HG03196 (cell line): ENCODE results near the gene RMDN3.

Experiments
- ATAC-seq: cut with Tn5 transposase; IDR thresholded peaks from one replicate; pipeline ENCODE4 v1.9.1; 2021; ENCODE audit not compliant: unreplicated experiment

Gene RMDN3

DNA sequence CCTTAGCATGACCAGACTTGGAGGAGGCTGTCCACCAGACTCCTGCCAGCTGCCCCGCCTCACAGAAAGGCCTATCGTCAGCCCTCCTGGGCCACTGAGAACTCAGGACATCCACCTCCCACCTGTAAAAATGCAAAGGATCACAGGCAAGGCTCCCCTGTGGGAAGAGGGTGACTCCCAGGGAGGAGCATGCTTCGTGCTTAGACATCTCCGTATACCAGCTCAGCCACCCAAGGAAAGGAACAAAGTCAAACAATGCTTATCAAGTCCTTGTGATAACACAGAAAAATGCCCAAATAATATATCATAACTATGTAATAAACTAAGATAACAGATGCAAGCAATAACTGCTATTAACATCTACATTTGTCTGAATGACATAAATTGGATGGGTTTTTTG lies 4.2 kb downstream of the RMDN3 start:
- no peak for ATAC-seq

DNA sequence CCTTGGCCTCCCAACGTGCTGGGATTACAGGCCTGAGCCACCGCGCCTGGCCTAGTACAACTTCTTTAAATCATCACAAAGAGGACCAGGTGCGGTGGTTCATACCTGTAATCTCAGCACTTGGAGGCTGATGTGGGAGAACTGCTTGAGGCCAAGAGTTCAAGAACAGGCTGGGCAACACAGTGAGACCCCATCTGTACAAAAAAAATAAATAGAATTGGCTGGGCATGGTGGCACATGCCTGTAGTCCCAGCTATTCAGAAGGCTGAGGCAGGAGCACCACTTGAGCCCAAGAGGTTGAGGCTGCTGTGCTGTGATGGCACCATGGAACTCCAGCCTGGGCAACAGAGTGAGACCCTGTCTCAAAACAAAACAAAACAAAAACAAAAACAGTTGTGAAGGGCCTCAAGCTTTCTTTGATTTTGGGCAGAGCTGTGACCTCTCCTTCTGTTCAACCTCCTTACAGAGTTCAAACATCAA lies 5.9 kb downstream of the RMDN3 start:
- ATAC-seq = no peak

DNA sequence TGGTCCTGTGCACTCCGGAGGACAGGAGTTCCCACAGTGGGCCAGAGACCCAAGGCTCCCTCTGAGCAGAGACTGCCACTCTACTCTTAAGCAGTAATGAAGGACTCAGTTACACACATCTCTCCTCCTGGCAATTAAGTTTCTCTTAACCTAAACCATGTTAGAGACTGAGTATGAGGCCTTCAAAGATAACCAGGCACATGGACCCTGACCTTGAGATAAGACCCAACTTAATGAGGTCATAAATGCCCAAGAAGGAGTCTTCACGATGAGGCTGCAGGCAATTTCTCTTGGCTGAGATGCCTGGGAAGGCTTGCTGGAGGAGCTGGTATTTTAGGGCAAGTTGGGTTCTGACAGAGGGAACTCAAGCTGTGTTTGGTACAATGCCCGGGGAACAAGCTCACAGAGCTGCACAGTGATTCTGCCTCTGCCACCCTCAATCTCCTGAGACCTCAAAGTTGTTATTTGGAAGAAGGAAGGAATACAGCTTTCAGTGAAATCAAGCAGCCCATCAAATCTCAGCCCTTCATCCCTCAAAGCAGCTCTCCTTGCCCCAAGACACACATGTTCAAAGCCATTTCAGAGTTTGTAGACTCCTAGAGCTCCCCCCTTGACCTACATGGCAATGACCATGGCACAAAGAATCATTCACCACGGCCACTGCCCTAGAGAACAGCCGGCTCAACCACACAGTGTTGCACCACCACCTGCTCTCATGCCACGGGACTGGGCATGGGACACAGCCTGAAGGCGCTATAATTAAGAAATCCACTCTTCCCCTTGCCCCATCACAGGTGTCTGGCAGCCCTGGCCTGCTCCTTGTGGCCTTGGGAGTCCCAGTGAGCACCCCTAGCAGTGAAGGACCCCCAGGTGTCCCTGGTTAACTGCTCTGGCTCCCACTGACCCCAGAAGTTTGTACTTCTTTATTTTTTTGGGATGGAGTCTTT lies 7.1 kb downstream of the RMDN3 start:
- ATAC-seq = no peak

DNA sequence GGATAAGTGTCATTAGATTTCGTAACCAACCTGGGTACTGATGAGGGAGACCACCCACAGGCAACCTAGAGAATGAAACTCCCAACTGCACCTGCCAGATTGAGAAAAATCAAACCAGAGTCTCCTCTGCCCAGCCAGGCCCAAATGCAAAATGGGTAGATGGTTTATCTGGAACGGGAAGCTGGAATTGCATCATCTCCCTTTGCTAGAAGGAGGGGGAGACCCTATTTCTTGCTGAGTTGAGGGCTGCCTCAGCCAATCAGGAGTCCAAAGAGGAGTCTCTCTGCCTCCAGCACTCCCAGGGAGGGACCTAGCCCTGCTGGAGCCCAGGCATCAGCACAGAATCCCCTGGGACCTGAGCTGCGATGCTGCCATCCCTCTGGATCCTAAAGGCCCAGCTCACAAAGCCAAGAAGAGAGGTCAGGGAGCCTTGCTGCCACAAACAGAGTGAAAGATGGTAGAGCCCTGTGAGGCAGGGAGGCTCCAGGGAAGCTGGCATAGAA lies 8.1 kb downstream of the RMDN3 start:
- ATAC-seq = no peak

DNA sequence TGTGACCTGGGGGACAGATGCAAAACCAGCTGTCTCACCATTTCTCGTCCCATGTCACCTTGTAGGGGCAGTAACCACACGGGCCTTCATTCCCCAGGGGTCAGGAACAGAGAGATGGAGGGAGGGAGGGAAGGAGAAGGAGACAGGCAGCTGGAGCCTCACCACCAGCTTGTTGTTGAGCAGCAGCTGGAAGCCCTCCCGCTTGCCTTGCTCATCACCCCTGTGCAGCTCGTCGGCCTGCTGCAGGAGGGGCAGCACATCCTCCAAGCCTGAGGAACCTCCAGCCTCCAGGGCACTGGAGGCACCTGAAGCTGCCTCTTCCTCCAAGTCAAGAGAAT lies 10.3 kb downstream of the RMDN3 start:
- ATAC-seq = no peak

DNA sequence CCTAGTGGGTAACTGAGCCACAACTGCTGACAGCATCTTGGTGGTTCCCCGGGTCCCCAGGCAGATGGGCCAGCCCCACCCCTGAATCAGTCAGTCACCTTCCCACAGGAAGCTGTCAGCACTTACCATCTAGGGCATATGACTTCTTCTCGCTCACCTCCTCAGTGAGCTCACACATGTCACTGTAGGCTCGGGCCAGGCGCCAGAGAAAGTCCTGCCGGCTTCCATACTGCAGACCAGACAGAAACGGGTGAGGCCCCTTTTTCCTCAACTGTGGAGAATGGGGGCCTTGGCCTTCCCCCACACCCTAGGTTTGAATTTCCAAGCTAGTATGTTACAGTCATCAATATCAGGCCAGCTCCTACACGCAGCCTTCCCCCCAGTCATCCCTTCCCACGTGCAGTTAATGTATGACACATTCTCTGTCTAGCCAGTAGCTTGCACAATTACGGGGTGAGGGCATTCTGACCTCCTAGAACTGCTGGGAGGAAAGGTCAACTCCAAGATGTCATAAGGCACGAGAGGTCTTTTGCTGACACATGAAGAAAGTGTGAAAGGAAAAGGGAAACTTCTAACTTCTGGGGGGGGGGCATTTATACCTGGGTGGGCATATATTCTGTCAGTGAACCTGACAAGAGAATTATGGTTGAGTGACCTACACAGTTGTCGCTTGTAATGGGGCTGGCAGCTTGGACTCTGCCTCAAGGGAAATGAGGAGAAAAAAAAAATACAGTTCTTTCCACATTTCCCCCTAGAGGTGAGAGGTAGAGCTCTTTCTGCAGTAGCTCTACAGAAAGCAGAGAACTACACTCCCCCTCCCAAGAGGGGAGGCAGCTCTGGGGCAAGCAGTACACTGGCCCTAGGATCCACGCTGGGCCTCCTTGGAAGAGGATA lies 10.9 kb downstream of the RMDN3 start:
- ATAC-seq = no peak

DNA sequence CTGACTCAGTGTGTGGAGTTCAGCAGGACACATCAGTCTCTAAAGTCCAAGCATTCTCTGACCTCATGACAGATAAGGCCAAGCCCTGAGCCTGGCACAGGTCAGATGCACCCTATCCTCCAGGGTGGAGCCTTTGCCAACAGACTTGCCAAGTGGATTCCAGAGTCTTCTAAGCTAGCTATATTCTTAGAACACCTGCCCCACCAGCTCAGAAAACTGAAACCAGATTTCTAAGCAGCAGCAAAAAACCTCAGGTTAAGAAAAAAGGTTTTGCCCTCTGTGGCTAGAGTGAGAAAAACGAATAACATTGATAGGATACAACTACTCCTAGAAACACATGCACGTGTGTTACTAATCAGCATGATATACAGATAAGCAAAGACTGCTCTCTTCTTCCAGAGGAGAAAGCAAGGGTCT lies 11.6 kb downstream of the RMDN3 start:
- ATAC-seq = no peak

DNA sequence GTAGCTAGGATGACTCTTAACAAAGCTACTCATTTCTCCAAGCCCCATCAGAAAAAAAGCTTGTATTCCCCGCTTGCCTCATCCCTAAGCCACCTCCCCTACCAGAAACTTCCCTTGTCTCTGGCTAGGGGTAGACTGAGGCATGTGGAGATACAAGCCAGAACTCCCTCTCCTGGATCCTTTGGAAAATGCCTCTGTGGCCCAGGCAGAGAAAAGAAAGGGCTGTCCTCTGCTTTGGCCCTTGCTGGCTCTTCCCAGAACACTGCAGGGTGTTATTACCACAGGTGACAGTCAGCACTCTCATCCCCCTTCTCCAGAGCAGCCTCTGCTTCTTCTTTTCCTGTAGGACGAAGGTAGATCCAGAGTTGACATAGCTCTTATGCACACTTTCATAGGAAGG lies 15.2 kb downstream of the RMDN3 start:
- ATAC-seq = no peak

DNA sequence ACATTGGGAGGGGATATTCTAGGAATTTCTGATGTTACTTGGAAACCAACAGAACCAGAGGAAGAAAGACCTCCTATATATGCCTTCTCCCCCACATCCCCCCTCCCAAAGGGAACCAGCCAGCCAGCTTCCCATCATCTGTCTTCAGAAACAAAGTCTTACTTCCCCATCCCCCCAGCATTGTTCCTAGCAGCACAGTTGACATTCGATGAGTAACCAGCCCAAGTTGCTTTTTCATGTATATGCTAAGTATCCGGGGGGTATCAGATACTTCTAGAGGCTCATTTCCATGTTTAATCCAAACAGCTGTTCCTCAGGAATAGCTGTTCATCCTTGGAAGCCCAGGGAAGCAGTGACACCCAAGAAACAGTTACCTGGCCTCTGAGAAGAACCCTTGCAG lies 16.0 kb downstream of the RMDN3 start:
- ATAC-seq = no peak

DNA sequence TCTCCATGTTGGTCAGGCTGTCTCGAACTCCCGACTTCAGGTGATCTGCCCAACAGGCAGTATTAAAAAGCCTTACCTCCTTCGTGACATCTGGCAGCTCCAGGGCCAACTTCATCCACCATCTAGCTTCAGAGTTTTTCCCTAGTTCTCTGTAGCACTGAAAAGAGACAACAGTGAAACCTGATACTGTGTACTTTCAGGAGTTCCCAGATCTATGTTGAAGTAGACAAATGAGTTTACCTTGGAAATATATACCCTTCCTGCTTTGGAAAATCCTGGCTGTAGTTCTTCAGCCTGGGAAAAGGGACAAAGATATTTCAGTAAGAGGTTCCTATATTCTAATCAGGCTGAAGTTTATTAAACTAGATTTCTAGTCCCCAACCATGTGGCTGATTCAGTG lies 18.0 kb downstream of the RMDN3 start:
- ATAC-seq = no peak

DNA sequence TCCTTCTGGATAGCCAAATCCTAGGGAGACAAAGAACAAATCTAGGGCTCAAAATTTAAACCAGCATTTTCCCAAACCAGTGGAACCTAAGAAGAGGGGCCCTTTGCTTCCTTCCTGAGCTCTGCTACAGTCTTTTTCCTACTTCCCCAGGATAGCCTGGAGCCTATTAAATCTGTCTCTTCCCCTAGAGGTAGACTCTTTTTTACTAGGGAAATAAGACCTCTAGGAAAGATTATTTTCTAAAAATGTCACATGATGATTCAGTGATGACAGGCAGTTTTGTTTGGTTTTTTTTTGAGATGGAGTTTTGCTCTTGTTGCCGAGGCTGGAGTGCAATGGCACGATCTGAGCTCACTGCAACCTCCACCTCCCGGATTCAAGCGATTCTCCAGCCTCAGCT lies 18.5 kb downstream of the RMDN3 start:
- ATAC-seq = no peak

DNA sequence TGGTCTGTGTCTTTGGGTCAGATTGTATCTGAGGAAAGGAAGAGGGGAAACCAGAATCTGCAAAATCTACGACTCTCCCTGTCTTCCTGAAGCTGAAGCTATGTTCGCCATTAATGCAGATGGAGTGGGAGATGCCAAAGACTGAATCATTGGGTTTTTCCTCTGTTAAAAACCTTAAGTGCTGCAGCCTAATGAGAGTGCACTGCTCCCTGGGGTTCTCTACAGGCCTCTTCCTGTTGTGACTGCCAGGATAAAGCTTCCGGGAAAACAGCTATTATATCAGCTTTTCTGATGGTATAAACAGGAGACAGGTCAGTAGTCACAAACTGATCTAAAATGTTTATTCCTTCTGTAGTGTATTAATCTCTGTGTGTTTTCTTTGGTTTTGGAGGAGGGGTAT lies 24.0 kb downstream of the RMDN3 start:
- no peak for ATAC-seq

DNA sequence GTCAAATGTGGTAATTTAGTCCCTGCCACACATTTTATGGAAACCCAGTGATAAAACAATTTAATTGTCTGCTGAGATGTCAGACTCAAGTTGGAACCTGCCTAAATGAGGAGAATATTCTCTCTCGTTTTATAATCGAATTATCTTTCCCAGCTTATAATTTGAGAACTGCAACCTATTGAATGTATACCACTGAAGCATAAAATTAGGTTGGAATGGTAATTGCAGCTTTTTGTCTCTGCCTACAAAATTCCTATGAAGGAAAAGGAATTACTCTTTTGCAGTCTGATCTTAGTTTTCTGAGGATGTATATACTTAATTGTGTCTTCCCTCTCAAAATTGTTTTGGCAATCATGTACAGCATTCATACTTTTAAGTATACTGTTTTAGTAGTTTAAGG lies 31.1 kb downstream of the RMDN3 start:
- no peak for ATAC-seq

DNA sequence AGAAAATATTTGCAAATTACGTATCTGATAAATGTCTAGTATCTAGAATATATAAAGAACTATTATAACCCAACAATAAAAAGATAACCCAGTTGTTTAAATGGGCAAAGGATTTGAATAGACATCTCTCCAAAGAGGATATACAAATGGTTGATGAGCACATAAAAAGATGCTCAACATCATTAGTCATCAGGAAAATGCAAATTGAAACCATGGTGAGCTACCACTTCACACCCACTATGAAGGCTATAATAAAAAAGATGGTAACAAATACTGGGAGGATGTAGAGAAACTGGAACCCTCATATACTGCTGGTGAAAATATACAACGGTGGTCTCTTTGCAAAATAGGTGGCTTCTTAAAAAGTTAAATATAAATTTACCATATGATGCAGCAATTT lies 32.1 kb downstream of the RMDN3 start:
- ATAC-seq = no peak

DNA sequence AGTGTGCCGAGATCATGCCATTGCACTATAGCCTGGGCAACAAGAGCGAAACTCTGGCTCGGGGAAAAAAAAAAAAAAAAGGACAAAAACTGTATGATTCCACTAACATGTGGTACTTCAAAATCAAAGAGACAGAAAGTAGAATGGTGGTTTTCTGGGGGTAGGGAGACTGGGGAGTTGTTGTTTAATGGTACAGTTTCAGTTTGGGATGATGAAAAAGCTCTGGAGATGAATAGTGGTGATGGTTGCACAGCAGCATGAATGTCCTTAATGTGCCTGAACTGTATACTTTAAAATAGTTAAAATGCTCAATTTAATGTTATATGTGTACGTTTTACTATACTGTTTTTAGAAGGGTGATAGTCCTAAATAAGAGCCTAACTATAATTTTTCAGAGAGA lies 32.7 kb downstream of the RMDN3 start:
- ATAC-seq = no peak

DNA sequence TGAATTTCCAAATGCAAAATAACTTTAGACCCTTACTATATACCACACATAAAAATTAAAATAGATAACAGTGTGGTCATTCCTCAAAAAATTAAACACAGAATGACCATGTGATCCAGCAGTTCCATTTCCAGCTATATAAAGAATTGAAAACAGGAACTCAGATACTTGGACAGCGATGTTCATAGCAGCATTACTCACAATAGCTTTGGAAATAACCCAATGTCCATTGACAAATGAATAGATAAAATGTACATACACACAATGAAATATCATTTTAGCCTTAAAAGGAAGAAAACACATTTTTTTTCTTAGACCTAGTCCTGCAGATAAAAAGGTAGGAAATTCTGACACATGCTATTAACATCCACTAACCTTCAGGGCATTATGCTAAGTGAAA lies 33.4 kb downstream of the RMDN3 start:
- ATAC-seq = no peak

DNA sequence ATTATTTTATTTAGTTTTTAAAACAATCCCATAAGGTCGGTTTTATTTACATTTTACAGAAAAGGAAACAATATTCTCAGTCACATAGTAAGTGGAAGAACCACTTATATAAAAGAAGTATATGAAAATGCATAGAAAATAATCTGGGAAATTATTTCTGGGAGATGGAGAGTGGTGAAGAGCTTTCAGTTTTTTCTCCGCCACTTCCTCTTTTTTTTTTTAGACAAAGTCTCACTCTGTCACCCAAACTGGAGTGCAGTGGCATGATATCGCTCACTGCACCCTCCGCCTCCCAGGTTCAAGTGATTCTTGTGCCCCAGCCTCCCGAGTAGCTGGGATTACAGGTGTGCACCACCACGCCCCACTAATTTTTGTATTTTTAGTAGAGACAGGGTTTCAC lies 38.9 kb downstream of the RMDN3 start:
- ATAC-seq = no peak

DNA sequence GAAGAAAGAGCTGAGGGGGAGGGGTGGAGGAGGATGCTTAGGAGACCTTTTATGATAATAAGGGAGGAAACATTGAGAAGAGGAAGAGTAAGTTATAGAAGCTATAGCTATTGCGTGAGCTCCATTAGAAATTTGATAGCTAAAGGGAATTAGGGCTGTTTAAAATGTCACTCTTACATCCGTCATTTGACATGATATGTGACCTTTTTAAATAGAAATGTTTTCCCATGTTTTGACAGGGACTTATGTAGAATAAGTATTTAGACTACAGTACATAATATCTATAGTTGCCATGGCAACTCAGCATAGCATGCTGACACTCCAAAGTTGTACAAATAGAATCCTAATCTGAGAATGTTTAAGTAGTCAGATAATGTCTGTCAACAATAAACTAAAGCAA lies 40.9 kb downstream of the RMDN3 start:
- ATAC-seq = no peak

DNA sequence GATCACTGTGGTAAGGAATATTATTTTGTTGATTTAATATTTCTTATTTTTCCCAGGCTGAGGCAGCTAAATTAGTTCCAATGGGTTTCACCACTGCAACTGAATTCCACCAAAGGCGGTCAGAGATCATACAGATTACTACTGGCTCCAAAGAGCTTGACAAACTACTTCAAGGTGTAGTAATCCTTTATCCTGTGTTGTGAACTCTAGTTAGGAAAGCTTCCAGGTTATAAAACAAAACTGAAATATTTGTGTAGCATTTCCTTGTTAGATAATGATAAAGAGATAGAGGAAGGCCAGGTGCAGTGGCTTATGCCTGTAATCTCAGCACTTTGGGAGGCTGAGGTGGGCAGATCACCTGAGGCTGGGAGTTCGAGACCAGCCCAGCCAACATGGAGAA lies 48.9 kb downstream of the RMDN3 start:
- ATAC-seq = no peak

DNA sequence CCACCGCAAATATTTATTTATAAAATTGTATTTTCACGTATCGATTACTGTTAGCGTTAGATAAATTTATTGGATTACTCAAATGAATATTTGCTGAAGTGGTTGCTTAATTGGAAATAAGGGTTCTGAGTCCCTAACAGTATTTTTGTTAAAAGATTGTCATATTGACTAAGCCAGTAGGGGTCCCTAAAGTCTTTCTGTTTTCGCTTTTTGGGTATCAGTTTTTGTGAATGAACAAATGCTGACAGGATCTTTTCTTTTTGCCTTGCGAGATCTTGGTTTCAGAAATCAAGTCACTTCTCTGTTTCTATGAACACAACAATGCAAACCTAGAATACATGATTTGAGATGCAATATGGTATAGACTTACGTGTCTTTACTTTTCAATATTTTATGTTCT lies 53.0 kb downstream of the RMDN3 start:
- ATAC-seq = no peak

DNA sequence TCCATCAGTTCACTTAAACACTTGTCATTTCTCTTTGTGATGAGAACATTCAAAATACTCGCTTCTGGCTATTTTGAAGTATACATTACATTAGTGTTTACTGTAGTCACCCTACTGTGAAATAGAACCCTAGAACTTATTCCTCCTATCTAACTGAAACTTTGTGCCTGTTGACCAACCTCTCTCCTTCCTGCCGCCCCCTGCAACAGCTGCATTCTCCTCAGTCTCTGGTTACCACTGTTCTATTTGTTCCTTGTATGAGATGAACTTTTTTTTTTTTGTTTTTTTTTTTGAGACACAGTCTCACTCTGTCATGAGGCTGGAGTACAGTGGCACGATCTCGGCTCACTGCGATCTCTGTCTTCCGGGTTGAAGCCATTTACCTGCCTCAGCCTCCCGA lies 57.1 kb downstream of the RMDN3 start:
- ATAC-seq = no peak

DNA sequence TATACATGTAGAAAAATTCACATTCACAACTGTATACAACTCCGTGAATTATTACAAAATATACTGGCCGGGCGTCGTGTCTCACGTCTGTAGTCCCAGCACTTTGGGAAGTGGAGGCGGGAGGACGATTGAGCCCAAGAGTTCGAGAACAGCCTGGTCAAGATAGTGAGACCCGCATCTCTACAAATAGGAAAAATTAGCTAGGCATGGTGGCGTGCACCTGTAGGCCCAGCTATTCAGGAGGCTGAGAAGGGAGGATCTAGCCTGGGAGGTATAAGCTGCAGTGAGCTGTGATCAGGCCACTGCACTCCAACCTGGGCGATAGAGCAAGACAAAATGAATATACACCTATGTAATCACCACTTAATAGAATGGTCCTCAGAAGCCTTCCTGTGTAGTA lies 58.8 kb downstream of the RMDN3 start:
- ATAC-seq = no peak
